GM19467 (cell line): Measurements from ENCODE around the gene ASB2.

ENCODE experiments used
- ATAC-seq: cut with Tn5 transposase; IDR thresholded peaks from one replicate; pipeline ENCODE4 v1.9.1; 2021; ENCODE audit warnings: mild to moderate bottlenecking, moderate library complexity; ENCODE audit not compliant: unreplicated experiment

ASB2 gene

GRCh38 chr14:93964281-93964680 is 12.1 kb downstream of the ASB2 start:
- no peak for ATAC-seq

- no peak for ATAC-seq
Measured at GRCh38 chr14:93963692-93964091, 12.7 kb downstream of the ASB2 start.

GRCh38 chr14:93962701-93963601 is 13.4 kb downstream of the ASB2 start:
- ATAC-seq = peak; percentile 52

- ATAC-seq = no peak
Measured at GRCh38 chr14:93961620-93962019, 14.8 kb downstream of the ASB2 start.

- ATAC-seq = no peak
Measured at GRCh38 chr14:93960774-93961438, 15.5 kb downstream of the ASB2 start.

- no peak for ATAC-seq
Measured at GRCh38 chr14:93960108-93960475, 16.3 kb downstream of the ASB2 start.

- ATAC-seq = peak; percentile 58
Measured at GRCh38 chr14:93959239-93960107, 16.9 kb downstream of the ASB2 start.

- ATAC-seq = no peak
Measured at GRCh38 chr14:93958567-93959238, 17.7 kb downstream of the ASB2 start.

- no peak for ATAC-seq
Measured at GRCh38 chr14:93957751-93958566, 18.4 kb downstream of the ASB2 start.

GRCh38 chr14:93957333-93957710 is 19.0 kb downstream of the ASB2 start:
- no peak for ATAC-seq

GRCh38 chr14:93956514-93957332 is 19.6 kb downstream of the ASB2 start:
- ATAC-seq = no peak

GRCh38 chr14:93955850-93956481 is 20.4 kb downstream of the ASB2 start:
- no peak for ATAC-seq

GRCh38 chr14:93954900-93955849 is 21.2 kb downstream of the ASB2 start:
- ATAC-seq = peak; percentile 27

GRCh38 chr14:93954516-93954830 is 21.9 kb downstream of the ASB2 start:
- no peak for ATAC-seq

- no peak for ATAC-seq
Measured at GRCh38 chr14:93953739-93954515, 22.4 kb downstream of the ASB2 start.

- no peak for ATAC-seq
Measured at GRCh38 chr14:93953263-93953662, 23.1 kb downstream of the ASB2 start.

- ATAC-seq = no peak
Measured at GRCh38 chr14:93952829-93953228, 23.5 kb downstream of the ASB2 start.
